Stimulated activated CD4-positive, alpha-beta T cell treated with anti-CD3 and anti-CD28 coated beads, Interleukin-12 subunit alpha, Interleukin-12 subunit beta, amount 100 ng/mL, for 4 hours (primary cell): ENCODE data around the gene GNAT1.
A peak's percentile ranks its signal among the peaks of the same experiment; 100 is the strongest.

Experiments used
- DNase-seq: peaks from one replicate; pipeline ENCODE4 v3.0.0-alpha.2; 2020

GNAT1 gene

GRCh38 chr3:50190936-50191660 lies at the start of gene GNAT1:
TSS of gene GNAT1 (plus strand) at chr3:50191610. CDS start at chr3:50191726, 116 bp downstream.
- no peak for DNase-seq

DNA sequence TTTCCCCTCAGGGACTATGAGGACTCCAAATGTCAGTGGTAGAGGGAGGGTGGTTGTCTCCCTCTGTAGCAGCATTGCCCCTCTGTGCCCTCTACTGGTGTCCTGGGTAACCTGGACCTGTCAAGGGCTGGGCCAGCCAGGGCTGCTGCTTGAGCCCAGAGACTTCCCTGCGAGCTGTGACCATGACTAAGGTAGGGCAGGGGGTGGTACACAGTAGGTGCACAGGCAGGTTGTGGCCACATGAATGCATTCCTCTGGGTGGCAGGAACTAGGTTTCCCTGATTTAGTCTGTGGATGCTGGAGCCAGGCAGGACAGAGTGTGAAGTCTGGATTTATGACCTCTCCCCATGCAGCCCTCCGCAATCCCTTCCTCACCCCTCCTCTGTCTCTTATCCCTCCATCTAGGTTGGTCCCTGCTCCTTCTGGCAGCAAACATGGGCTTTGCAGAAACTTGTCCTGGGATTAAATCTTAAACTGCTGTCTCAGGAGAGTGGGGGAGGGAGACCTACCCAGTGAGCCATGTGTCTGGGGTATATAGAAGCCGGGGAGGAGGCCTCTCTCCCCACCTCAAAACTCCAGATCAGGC lies 45.0 kb upstream of the GNAT1 start:
- no peak for DNase-seq

DNA sequence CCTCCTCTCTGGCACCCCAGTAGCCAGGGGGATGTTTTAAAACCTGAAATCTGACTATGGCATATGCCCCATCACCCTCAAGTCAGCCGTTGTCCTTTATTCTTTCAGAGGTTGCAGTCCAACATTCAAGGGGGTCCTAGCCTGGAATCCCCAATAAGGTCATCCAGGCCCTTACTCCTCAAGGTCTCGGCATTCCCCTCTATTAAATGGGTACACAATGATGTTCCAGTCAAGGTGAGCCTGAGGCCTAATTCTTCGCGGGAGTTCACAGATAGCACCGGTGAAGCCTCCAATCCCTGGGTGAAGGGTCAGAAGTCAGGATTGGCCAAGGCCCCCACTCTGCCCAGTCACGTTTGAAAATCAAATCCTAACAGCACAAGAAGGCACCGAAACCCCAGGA lies 44.4 kb upstream of the GNAT1 start:
- DNase-seq: no peak

GRCh38 chr3:50147447-50147846 lies 44.0 kb upstream of the GNAT1 start:
- no peak for DNase-seq

DNA sequence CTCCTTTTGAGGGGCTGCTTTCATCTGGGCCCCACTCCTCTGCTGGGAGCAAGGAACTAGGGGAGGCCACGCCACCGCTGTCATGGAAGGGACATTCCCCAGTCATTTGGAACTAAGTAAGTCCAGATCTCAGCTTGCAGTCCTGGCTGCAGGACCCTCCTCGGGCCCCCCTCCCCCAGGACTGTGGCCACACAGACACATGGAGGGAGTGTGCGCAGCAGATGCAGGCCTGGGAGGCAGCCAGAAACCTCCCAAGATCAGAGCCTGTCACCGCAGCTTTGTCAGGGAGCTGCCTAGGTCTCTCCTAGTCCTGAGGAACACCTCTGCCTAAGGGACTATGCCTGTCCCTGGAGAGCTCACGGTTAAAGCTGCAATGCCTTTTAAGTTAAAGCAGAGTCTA lies 43.5 kb upstream of the GNAT1 start:
- no peak for DNase-seq

DNA sequence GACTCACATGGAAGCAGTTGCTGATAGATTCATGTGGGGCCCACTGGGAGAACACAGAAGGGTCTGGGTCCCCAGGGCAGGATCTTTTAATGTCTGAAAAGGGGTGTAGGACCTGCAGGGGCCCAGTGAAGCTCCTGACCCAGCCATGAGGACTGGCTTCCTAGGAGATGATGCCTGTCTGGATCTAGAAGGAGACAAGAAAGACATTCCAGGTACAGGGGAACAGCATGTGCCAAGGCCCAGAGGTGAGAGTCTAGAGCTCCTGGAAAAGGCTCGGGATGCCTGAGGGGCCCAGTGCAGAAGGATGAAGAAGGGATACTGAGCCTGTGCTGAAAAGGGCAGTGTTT lies 41.0 kb upstream of the GNAT1 start:
- no peak for DNase-seq

GRCh38 chr3:50150863-50151686 lies 40.3 kb upstream of the GNAT1 start:
- DNase-seq: no peak

DNA sequence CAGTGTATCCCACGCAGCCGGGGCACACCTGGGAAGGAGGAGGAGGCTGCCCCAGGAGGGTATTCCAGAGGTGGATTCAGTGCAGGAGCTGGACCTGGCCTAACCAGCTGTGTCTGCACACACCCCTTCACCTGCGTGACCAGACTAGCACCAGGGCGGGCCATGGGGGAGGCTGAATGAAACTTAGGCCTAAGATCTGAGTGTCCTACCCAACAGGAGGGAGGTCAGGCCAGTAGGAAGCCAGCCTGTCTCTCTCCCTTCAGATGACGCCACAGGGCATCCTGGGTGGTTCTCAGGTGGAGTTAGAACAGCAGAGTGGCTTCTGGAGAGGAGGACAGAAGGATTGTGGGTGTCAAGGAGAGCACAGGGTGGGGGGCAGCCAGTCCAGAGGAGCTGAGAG lies 39.7 kb upstream of the GNAT1 start:
- DNase-seq: no peak

DNA sequence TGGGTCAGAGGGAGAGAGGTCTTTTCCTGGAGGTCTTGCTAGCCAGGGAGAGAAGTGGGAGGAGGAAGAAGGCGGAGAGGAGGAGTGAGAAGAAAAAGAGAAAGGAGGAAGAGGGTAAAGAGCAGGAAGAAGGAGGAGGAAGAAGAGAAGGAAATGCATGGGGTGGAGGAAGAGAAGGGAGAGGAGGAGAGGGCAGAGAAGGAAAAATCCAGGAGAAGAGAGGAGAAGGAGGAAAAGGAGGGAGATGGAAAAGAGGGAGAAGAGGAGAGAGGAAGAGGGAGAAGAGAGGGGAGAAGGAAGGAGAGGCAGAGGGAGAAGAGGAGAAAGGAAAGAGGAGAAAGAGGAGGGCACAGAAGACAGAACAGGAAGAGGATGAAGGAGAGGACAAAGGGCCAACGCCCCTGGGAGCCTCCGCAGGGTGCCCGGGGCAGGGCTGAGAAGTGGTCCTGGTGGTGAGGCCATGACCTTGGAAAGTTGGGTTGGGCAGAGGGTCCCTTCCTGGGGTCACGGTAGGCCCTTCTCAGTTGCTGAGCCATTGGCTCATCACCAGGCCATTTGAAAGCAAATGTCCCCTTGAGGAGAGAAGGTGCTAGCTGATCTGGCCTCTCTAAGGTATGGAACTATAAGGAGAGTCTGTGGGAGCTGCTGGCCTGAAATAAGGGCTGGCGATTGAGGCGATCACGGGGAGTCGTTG lies 37.5 kb upstream of the GNAT1 start:
- no peak for DNase-seq

DNA sequence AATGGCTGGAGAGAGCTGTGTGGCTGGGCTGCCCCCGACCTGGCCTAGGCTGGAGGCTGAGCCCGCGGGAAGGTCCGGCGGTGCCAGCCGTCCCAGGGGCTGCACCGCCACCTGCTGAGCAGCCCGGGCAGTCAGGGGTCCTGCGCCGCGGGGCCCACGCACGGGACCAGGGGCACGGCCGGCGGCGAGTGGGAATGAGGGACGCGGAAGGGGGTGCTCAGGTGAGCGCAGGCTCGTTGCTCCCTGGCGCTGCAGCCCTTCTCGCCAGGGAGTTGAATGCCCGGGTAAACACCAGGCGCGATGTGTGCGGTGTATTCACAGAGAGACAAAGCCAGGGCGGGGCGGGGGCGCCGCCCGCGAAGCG lies 37.0 kb upstream of the GNAT1 start:
- no peak for DNase-seq

GRCh38 chr3:50154840-50155490 lies 36.4 kb upstream of the GNAT1 start, which contains the start of gene SEMA3F:
TSS of gene SEMA3F (plus strand) at chr3:50155324. CDS start at chr3:50159623, 4,299 bp downstream.
- peak; percentile 69 for DNase-seq

DNA sequence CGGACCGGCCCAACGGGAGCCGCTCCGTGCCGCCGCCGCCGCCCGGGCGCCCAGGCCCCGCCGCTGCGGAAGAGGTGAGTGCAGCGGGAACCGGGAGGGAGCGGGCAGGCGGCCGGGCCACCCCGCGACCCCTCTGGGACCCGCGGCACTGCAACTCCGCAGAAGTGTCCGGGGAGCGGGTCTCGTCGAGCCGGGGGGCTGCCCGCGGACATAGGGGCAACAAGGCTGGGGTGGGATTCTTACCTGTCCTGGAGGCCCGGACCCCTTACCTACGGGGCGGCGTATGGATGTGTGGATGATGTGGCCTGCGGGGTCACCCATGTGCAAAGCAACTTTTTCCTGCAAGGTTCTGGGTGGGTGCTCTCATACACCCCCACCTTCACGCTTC lies 35.9 kb upstream of the GNAT1 start:
- no peak for DNase-seq

- no peak for DNase-seq
Observed at GRCh38 chr3:50155891-50156290, 35.5 kb upstream of the GNAT1 start.

DNA sequence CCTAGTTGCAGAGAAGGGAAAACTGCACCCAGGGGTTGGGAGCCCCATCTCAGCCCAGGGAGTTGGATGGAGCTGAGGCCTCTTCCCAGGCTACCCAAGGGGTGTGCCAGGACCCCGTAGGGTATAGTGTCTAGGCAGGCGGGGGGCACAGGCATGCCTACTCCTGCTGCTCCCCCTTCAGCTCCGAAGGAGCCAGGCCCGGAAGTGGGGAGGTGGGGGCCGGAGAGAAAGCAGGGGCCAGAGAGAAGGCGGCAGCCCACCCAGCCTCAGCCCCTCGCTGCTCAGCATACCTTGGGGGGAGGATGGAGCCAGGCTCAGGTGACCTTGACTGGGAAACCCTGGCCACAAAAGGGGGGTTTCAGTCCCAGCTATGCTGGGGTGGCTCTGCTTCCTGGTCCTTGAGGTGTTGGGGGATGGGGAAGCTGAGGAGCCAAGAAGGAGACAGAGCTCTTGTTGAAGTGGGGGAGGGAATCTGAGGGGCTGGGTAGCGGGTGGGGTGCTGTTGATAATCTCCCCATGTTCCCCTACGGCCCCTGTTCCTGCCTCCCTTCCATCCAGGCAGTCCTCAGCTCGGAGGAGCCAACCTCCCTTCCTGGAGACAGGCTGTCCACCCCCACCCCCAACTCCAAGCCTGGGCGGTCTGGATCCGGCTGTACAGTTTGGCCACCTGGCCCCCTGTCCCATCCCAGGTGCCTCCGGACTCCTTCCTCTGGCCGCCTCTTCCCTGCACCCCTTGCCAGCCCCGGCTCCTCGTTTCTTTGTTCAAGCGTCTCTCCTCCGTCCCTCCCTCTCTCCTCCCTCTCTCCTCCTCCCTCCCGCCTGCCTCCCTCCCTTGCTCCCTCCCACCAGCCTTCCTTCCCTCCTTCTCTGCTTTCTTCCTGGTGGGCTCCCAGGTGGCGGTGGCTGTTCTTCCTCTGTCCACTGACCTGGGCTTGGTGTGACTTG lies 34.6 kb upstream of the GNAT1 start:
- no peak for DNase-seq

GRCh38 chr3:50157827-50158529 lies 33.4 kb upstream of the GNAT1 start:
- no peak for DNase-seq

DNA sequence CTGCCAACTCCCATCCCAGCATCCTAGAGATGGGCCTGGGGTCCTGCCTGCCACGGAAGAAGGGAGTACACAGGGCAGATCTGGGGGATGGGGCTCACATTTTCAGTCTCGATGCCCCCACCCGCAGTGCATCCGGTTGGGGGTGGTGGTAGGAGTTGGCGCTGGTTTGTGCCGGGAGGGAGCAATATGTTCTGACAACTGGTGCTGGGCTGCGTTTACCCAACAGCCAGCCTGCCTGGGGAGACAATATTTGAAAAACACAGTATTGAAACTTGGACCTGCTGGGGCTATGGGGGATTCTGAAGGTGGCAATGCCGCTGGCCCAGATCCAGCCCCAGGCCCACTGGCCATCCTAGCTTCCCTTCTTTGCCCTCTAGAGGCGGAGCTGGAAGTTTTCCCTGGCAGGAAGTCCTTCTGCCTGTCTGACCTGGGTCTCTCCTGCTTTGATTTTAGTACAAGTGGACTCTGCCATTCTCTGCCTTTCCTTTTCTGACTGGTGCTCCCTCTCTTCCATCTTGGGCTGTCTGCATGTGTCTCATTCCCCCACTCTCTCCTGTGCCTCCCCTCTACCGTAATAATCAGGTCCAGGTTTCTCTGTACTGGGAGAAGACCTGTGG lies 32.8 kb upstream of the GNAT1 start:
- no peak for DNase-seq

- DNase-seq: no peak
Observed at GRCh38 chr3:50160561-50160983, 30.8 kb upstream of the GNAT1 start.

GRCh38 chr3:50161320-50161719 lies 30.1 kb upstream of the GNAT1 start:
- no peak for DNase-seq

GRCh38 chr3:50162034-50162883 lies 29.2 kb upstream of the GNAT1 start:
- DNase-seq: no peak
